ENCODE measurements around the gene AUTS2. TPM values are rescaled to one million over a fixed set of nuclear protein-coding genes. Genes with fewer than 3 reads are reported as not detected.

Gene AUTS2
- total and polyA plus RNA-seq, 10 of the 15 experiments (the other 5 are each of a cell fraction or from before 2014, with no cell fraction given), result 6.4 to 55.6 (median 21.6) TPM

- Histone ChIP-seq H4K20me1 (ENCODE audit: control insufficient read depth, insufficient read depth) (no peaks in the 10 kb centered on the region), H3K27ac (ENCODE audit: control insufficient read depth, insufficient read depth) (no peak overlapping the region), H3K9ac (ENCODE audit: control insufficient read depth, insufficient read depth, low read length) (no peak overlapping the region), H3K27me3 (replicated peaks in 1 of 2; ENCODE audit: control insufficient read depth in 2 of 2, insufficient read depth in 2 of 2, low read length in 1 of 2) (no peaks in the 10 kb centered on the region), H3K4me3 (no peak overlapping the region), H3K79me2 (ENCODE audit: control insufficient read depth, insufficient read depth, low read length) (peaks cover 2% of the 10 kb centered on the region; the same call in 1 of the 2 replicates), H3K36me3 (ENCODE audit: control insufficient read depth in 2 of 2, insufficient read depth in 2 of 2, low read length in 1 of 2) (no peaks in the 10 kb centered on the region), H3K9me3 (replicated peaks; ENCODE audit: control insufficient read depth, insufficient read depth, low read length) (peaks cover 1% of the 10 kb centered on the region; the same call in 1 of the 3 replicates), H3K4me1 (ENCODE audit: control insufficient read depth, insufficient read depth, low read length) (peaks cover 33% of the 10 kb centered on the region), H2AFZ (ENCODE audit: control insufficient read depth, low read depth, low read length) (no peak overlapping the region), H3K4me2 (ENCODE audit: control insufficient read depth, insufficient read depth) (no peak overlapping the region)
- CTCF ChIA-PET, result interaction anchor here (0.9 to 6.6 kb wide), 4 partner anchors 9 to 124 kb away, joined by 3 to 31 read pairs (median 10); no protein-coding TSS in a partner anchor
- WGBS (ENCODE audit: insufficient coverage, insufficient replicate concordance, low lambda C conversion rate, missing lambda C conversion rate), result 100% methylated on average over 1 of the region's 1 CpG
- FAIRE-seq (no peak), ATAC-seq (no peak), DNase-seq (ENCODE audit: low read depth, low spot score) (no peak)
- RAD21 ChIA-PET (ENCODE audit: unreplicated experiment), result interaction anchor here (1.3 to 7.8 kb wide), 6 partner anchors 8 to 891 kb away, joined by 3 to 141 read pairs (median 8); no protein-coding TSS in a partner anchor
- POLR2A ChIA-PET, result interaction anchor here (2.1 kb wide), 1 partner anchor 18 kb away, joined by 6 read pairs; no protein-coding TSS in a partner anchor
- no peak for TF ChIP-seq HDGF (IDR thresholded peaks at IDR 0.05)
- TF ChIP-seq BACH1 (IDR thresholded peaks at IDR 0.05; ENCODE audit: borderline replicate concordance), result no peak
- TF ChIP-seq TARDBP (IDR thresholded peaks at IDR 0.05; ENCODE audit: borderline replicate concordance), result no peak
- no peak for TF ChIP-seq IKZF2 (IDR thresholded peaks at IDR 0.05)
- in situ Hi-C loops (cut with MboI) (no loop called here), intact Hi-C loops (cut with micrococcal nuclease; ENCODE audit: unreplicated experiment) (loop anchor here (10.0 kb wide), 1 partner anchor 956 kb away; no protein-coding TSS in a partner anchor)
- SMC1A ChIA-PET (ENCODE audit: uncharacterized antibody, unreplicated experiment), result interaction anchor here (0.8 to 9.8 kb wide), 10 partner anchors 12 to 207 kb away, joined by 3 to 202 read pairs (median 4); no protein-coding TSS in a partner anchor
- no TSS peak for BruUV-seq (replicated peaks)
These were observed 210.1 kb downstream of the AUTS2 start for GRCh38 chr7:69808391-69808790.

GRCh38 chr7:69811476-69812308, 213.4 kb downstream of the AUTS2 start:
- WGBS (ENCODE audit: insufficient coverage, insufficient replicate concordance, low lambda C conversion rate, missing lambda C conversion rate), result 44% methylated on average over 7 of the region's 7 CpGs
- H3K27me3 ChIP-seq (replicated peaks in 1 of 2; ENCODE audit: control insufficient read depth in 2 of 2, insufficient read depth in 2 of 2, low read length in 1 of 2), result no peaks in the 10 kb centered on the region
- POLR2A ChIA-PET, result no interaction called here
- H3K4me2 ChIP-seq (ENCODE audit: control insufficient read depth, insufficient read depth), result no peak overlapping the region
- no peak overlapping the region for H3K9ac ChIP-seq (ENCODE audit: control insufficient read depth, insufficient read depth, low read length)
- SMC1A ChIA-PET (ENCODE audit: uncharacterized antibody, unreplicated experiment), result interaction anchor here (1.1 to 9.8 kb wide), 2 partner anchors 11 to 91 kb away, joined by 3 to 202 read pairs; no protein-coding TSS in a partner anchor
- H3K36me3 ChIP-seq (ENCODE audit: control insufficient read depth in 2 of 2, insufficient read depth in 2 of 2, low read length in 1 of 2), result no peaks in the 10 kb centered on the region
- peaks cover 13% of the 10 kb centered on the region; the same call in 1 of the 2 replicates for H3K4me1 ChIP-seq (ENCODE audit: control insufficient read depth, insufficient read depth, low read length)
- BruUV-seq (replicated peaks), result no TSS peak
- DNase-seq (ENCODE audit: low read depth, low spot score) (no peak), FAIRE-seq (no peak), ATAC-seq (no peak)
- peaks cover 1% of the 10 kb centered on the region; the same call in 1 of the 3 replicates for H3K9me3 ChIP-seq (replicated peaks; ENCODE audit: control insufficient read depth, insufficient read depth, low read length)
- H2AFZ ChIP-seq (ENCODE audit: control insufficient read depth, low read depth, low read length), result no peak overlapping the region
- RAD21 ChIA-PET (ENCODE audit: unreplicated experiment), result no interaction called here
- H3K79me2 ChIP-seq (ENCODE audit: control insufficient read depth, insufficient read depth, low read length), result no peaks in the 10 kb centered on the region
- H3K27ac ChIP-seq (ENCODE audit: control insufficient read depth, insufficient read depth), result no peak overlapping the region
- H4K20me1 ChIP-seq (ENCODE audit: control insufficient read depth, insufficient read depth), result no peaks in the 10 kb centered on the region
- H3K4me3 ChIP-seq, result no peak overlapping the region
- intact Hi-C loops (cut with micrococcal nuclease; ENCODE audit: unreplicated experiment) (no loop called here), in situ Hi-C loops (cut with MboI) (no loop called here)
- CTCF ChIA-PET, result no interaction called here
- TF ChIP-seq REST (IDR thresholded peaks at IDR 0.05; ENCODE audit: low read depth, low read length) (no peak), CHD1 (IDR thresholded peaks at IDR 0.05; ENCODE audit: low read depth, low read length) (no peak), NFIC (IDR thresholded peaks at IDR 0.05; ENCODE audit: low read depth, low read length) (no peak), ATF7 (IDR thresholded peaks at IDR 0.05; ENCODE audit: low read depth) (no peak), ZNF207 (IDR thresholded peaks at IDR 0.05; ENCODE audit: borderline replicate concordance) (no peak), ZBED1 (IDR thresholded peaks at IDR 0.05; ENCODE audit: borderline replicate concordance) (no peak), STAT1 (conservative IDR thresholded peaks at IDR 0.05) (no peak), PAX5 (IDR thresholded peaks at IDR 0.05; ENCODE audit: borderline replicate concordance, low read depth, low read length) (no peak), PKNOX1 (IDR thresholded peaks at IDR 0.05) (no peak)

Data from GM12878 (cell line).